ENCODE data around the gene SUCNR1.
A peak's percentile ranks its signal among the peaks of the same experiment; 100 is the strongest.

SUCNR1 gene

GRCh38 chr3:151911462-151911861, 38.0 kb downstream of the SUCNR1 start:
- no peak for DNase-seq (ENCODE audit: low read depth)
- H3K4me3 ChIP-seq (ENCODE audit: low read depth, low read length): no peak overlapping the region
- TF ChIP-seq CTCF (IDR thresholded peaks at IDR 0.05; ENCODE audit: control insufficient read depth, extremely low read depth, insufficient read depth): no peak

DNA sequence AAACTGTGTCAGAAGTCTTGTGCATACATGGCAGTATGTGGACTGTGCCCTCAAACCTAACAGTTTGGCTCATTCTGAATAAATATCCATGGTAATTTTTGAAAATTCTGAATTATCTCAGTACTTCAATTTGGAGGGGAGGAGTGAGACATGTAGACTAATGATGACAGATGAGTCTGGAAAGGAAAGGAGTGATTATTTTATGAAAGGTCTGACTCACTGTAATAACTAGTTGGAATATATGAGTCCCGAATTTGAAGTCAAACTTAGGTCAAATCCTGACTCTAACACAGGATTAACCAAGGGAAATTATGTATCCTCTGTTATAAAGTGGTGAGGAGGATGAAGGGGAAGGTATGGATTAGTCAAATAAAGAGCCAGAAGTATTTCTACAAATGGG, 38.6 kb downstream of the SUCNR1 start:
- no peak for TF ChIP-seq CTCF (IDR thresholded peaks at IDR 0.05; ENCODE audit: control insufficient read depth, extremely low read depth, insufficient read depth)
- DNase-seq (ENCODE audit: low read depth): no peak
- H3K4me3 ChIP-seq (ENCODE audit: low read depth, low read length): no peak overlapping the region

- no peak for TF ChIP-seq CTCF (IDR thresholded peaks at IDR 0.05; ENCODE audit: control insufficient read depth, extremely low read depth, insufficient read depth)
- DNase-seq (ENCODE audit: low read depth): no peak
- H3K4me3 ChIP-seq (ENCODE audit: low read depth, low read length): no peak overlapping the region
These were observed 43.3 kb downstream of the SUCNR1 start for GRCh38 chr3:151916781-151917180.

- H3K4me3 ChIP-seq (ENCODE audit: low read depth, low read length): no peak overlapping the region
- peak; percentile 10 for DNase-seq (ENCODE audit: low read depth)
- TF ChIP-seq CTCF (IDR thresholded peaks at IDR 0.05; ENCODE audit: control insufficient read depth, extremely low read depth, insufficient read depth): peak; percentile 72
These were observed 45.0 kb downstream of the SUCNR1 start for GRCh38 chr3:151918253-151919029.

- H3K4me3 ChIP-seq (ENCODE audit: low read depth, low read length): no peak overlapping the region
- no peak for DNase-seq (ENCODE audit: low read depth)
- no peak for TF ChIP-seq CTCF (IDR thresholded peaks at IDR 0.05; ENCODE audit: control insufficient read depth, extremely low read depth, insufficient read depth)
These were observed 45.5 kb downstream of the SUCNR1 start for GRCh38 chr3:151919030-151919328.

- no peak overlapping the region for H3K4me3 ChIP-seq (ENCODE audit: low read depth, low read length)
- TF ChIP-seq CTCF (IDR thresholded peaks at IDR 0.05; ENCODE audit: control insufficient read depth, extremely low read depth, insufficient read depth): no peak
- no peak for DNase-seq (ENCODE audit: low read depth)
These were observed 46.0 kb downstream of the SUCNR1 start for GRCh38 chr3:151919446-151919845.

DNA sequence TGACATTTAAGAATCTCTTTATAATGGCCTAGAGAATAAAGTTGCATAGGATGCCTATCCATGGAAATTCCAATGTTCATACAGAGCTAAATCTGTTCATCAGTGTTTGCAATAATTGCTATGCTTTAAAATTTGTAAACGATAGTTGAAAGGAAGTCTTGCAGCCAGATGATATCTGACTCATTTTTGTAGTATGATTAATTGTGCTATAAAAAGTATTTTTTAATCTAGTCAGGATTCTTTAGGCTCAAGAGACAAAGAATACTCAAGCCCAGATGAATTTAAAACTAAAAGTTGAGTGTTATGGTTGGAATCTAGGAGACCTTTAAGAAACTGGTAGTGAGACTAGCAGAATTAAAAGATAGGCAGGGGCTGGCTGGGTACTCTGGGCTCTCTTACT, 50.5 kb downstream of the SUCNR1 start:
- no peak overlapping the region for H3K4me3 ChIP-seq (ENCODE audit: low read depth, low read length)
- no peak for DNase-seq (ENCODE audit: low read depth)
- TF ChIP-seq CTCF (IDR thresholded peaks at IDR 0.05; ENCODE audit: control insufficient read depth, extremely low read depth, insufficient read depth): no peak
